ENCODE results near the gene ZDHHC6.

ZDHHC6 gene

GRCh38 chr10:112384141-112384540, 62.6 kb downstream of the ZDHHC6 start:
- ChIA-PET POLR2A (no interaction called here), CTCF (interaction anchor here (0.6 kb wide), 1 partner anchor 115 kb away, joined by 5 read pairs; no protein-coding TSS in a partner anchor)
- TF ChIP-seq FOXM1 (IDR thresholded peaks at IDR 0.05; ENCODE audit: borderline replicate concordance) (no peak), TARDBP (IDR thresholded peaks at IDR 0.05) (no peak), LEF1 (IDR thresholded peaks at IDR 0.05; ENCODE audit: borderline replicate concordance) (no peak), SP1 (IDR thresholded peaks at IDR 0.05) (no peak), ARNT (IDR thresholded peaks at IDR 0.05) (no peak), L3MBTL2 (conservative IDR thresholded peaks at IDR 0.05) (no peak), PKNOX1 (IDR thresholded peaks at IDR 0.05) (no peak), SUZ12 (IDR thresholded peaks at IDR 0.05) (no peak), FOXK2 (IDR thresholded peaks at IDR 0.05) (no peak), CTBP1 (IDR thresholded peaks at IDR 0.05; ENCODE audit: borderline replicate concordance) (no peak)
- no peak for DNase-seq (ENCODE audit: extremely low spot score)

- DNase-seq (ENCODE audit: extremely low spot score), result no peak
- ChIA-PET POLR2A (no interaction called here), CTCF (interaction anchor here (0.6 kb wide), 1 partner anchor 42 kb away, joined by 3 read pairs; no protein-coding TSS in a partner anchor)
Measured at GRCh38 chr10:112383325-112383724, 63.4 kb downstream of the ZDHHC6 start.

GRCh38 chr10:112382515-112383235, 64.0 kb downstream of the ZDHHC6 start:
- ChIA-PET POLR2A (no interaction called here), CTCF (no interaction called here)
- DNase-seq (ENCODE audit: extremely low spot score), result no peak
- TF ChIP-seq FOXA1 (IDR thresholded peaks at IDR 0.05) (no peak), SUZ12 (IDR thresholded peaks at IDR 0.05) (no peak), ZNF384 (IDR thresholded peaks at IDR 0.05) (no peak), CTBP1 (IDR thresholded peaks at IDR 0.05; ENCODE audit: borderline replicate concordance) (no peak), NFRKB (IDR thresholded peaks at IDR 0.05) (no peak), FOXM1 (IDR thresholded peaks at IDR 0.05; ENCODE audit: borderline replicate concordance) (no peak), SP1 (IDR thresholded peaks at IDR 0.05) (no peak), PKNOX1 (IDR thresholded peaks at IDR 0.05) (no peak), HDGF (IDR thresholded peaks at IDR 0.05; ENCODE audit: borderline replicate concordance) (no peak), TARDBP (IDR thresholded peaks at IDR 0.05) (no peak), BHLHE40 (IDR thresholded peaks at IDR 0.05; ENCODE audit: borderline replicate concordance) (no peak), FOXK2 (IDR thresholded peaks at IDR 0.05) (no peak), LEF1 (IDR thresholded peaks at IDR 0.05; ENCODE audit: borderline replicate concordance) (no peak), ELF4 (IDR thresholded peaks at IDR 0.05) (no peak), ARNT (IDR thresholded peaks at IDR 0.05) (no peak)

More at GRCh38 chr10:112383325-112383724, 63.4 kb downstream of the ZDHHC6 start:
- TF ChIP-seq SUZ12 (IDR thresholded peaks at IDR 0.05) (no peak), ARNT (IDR thresholded peaks at IDR 0.05) (no peak), TARDBP (IDR thresholded peaks at IDR 0.05) (no peak), CTBP1 (IDR thresholded peaks at IDR 0.05; ENCODE audit: borderline replicate concordance) (no peak), ELF4 (IDR thresholded peaks at IDR 0.05) (no peak), BHLHE40 (IDR thresholded peaks at IDR 0.05; ENCODE audit: borderline replicate concordance) (no peak), FOXK2 (IDR thresholded peaks at IDR 0.05) (no peak), ZNF384 (IDR thresholded peaks at IDR 0.05) (no peak), NFRKB (IDR thresholded peaks at IDR 0.05) (no peak), LEF1 (IDR thresholded peaks at IDR 0.05; ENCODE audit: borderline replicate concordance) (no peak), FOXM1 (IDR thresholded peaks at IDR 0.05; ENCODE audit: borderline replicate concordance) (no peak), PKNOX1 (IDR thresholded peaks at IDR 0.05) (no peak)

Data from HEK293T (cell line).